Measurements from ENCODE around the gene ALKBH3.
A peak's percentile ranks its signal among the peaks of the same experiment; 100 is the strongest.

The ALKBH3 gene

GRCh38 chr11:43943372-43943930 is 62.8 kb downstream of the ALKBH3 start:
- TF ChIP-seq, protein P1, sequence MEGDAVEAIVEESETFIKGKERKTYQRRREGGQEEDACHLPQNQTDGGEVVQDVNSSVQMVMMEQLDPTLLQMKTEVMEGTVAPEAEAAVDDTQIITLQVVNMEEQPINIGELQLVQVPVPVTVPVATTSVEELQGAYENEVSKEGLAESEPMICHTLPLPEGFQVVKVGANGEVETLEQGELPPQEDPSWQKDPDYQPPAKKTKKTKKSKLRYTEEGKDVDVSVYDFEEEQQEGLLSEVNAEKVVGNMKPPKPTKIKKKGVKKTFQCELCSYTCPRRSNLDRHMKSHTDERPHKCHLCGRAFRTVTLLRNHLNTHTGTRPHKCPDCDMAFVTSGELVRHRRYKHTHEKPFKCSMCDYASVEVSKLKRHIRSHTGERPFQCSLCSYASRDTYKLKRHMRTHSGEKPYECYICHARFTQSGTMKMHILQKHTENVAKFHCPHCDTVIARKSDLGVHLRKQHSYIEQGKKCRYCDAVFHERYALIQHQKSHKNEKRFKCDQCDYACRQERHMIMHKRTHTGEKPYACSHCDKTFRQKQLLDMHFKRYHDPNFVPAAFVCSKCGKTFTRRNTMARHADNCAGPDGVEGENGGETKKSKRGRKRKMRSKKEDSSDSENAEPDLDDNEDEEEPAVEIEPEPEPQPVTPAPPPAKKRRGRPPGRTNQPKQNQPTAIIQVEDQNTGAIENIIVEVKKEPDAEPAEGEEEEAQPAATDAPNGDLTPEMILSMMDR (conservative IDR thresholded peaks at IDR 0.05) = no peak; the same call in 1 of the 2 replicates
- peak overlapping the region; percentile 68 for H3K27ac ChIP-seq

- peak overlapping the region; percentile 68; the same call in 1 of the 2 replicates for H3K27ac ChIP-seq
Observed at GRCh38 chr11:43943931-43944751, 63.5 kb downstream of the ALKBH3 start.

DNA sequence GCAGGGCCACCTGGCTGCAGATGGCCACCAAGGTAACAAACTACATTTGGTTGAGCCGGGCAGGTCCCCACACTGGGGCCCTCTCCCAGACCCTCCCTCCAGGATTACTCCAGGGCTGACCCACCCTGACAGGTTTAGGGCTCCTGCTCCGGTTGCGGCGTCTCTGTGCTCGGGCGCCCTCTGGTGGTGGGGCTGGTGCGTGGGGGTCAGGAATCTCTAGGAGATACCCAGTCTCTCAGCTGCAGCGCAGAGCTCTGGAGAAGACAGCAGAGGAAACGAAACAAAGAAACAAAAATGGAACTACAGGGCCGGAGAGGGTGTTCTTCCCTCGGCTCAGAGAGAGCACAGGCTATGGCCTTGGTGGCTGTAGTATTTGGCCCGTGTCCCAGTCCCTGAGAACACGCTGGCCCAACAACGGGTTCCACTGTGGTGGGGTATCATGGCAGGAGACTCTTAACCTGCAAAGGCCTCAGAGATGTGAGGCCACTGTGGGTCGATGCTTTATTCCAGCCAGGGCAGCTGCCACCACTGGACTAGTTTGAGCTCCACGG is 64.2 kb downstream of the ALKBH3 start:
- H3K27ac ChIP-seq = no peak overlapping the region
- TF ChIP-seq, protein P1 (conservative IDR thresholded peaks at IDR 0.05) = peak; percentile 93

More at GRCh38 chr11:43943931-43944751, 63.5 kb downstream of the ALKBH3 start:
- TF ChIP-seq, protein P1 (conservative IDR thresholded peaks at IDR 0.05) = no peak

DNA sequence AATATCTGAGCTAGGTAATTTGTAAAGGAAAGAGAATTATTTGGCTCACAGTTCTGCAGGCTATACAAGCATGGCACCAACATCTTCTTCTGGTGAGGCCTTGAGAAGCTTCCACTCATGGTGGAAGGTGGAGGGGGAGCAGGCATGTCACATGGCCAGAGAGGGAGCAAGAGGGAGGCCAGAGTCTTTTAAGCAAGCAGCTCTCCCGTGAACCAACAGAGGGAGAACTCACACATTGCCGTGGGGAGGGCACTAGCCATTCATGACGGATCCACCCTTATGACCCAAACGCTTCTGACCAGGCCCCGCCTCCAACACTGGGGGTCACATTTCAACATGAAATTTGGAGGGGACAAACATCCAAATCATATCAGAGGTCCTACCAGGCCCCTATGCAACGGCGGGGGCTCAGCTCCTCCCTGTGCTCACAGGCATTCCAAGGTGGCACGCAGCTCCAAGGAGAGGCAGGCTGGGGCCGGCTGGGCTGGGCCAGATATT is 66.4 kb downstream of the ALKBH3 start:
- TF ChIP-seq, protein P1 (conservative IDR thresholded peaks at IDR 0.05) = no peak; the same call in 1 of the 2 replicates
- no peak overlapping the region for H3K27ac ChIP-seq

GRCh38 chr11:43947815-43948214 is 67.2 kb downstream of the ALKBH3 start:
- TF ChIP-seq, protein P1 (conservative IDR thresholded peaks at IDR 0.05) = no peak

GRCh38 chr11:43948341-43949225 is 68.0 kb downstream of the ALKBH3 start:
- H3K27ac ChIP-seq = no peak overlapping the region
- TF ChIP-seq, protein P1 (conservative IDR thresholded peaks at IDR 0.05) = no peak

More at GRCh38 chr11:43947815-43948214, 67.2 kb downstream of the ALKBH3 start:
- H3K27ac ChIP-seq = no peak overlapping the region

Measured in VCaP (cell line).